ENCODE results near the gene KRTAP10-12.

GRCh38 chr21:44706026-44706705, 9.2 kb downstream of the KRTAP10-12 start:
- TF ChIP-seq CTCF (IDR thresholded peaks at IDR 0.05) (no peak), POLR2A (IDR thresholded peaks at IDR 0.05) (no peak)

All from breast epithelium (tissue), 3 donors.